Dermis lymphatic vessel endothelial cell (primary cell): Measurements from ENCODE around the gene GPRC5C. TPM values are rescaled to one million over a fixed set of nuclear protein-coding genes. Genes with fewer than 3 reads are reported as not detected.

Source experiments
- total RNA-seq: library from RNA; depleted of rRNA; stranded (reverse); fragments of >200 nt; gene quantifications from 2 replicates; pipeline ENCODE4 v1.2.1, GENCODE V29; 2014

GPRC5C gene
- total RNA-seq = 3.9 and 14.3 TPM in 2 replicates

GRCh38 chr17:74431568-74432423 is at the start of gene GPRC5C:
TSS of gene GPRC5C (plus strand) at chr17:74432088. CDS start at chr17:74439777, 7,689 bp downstream.

GRCh38 chr17:74466111-74466827 is 34.4 kb downstream of the GPRC5C start, which contains the start of gene CD300A:
TSS of gene CD300A (plus strand) at chr17:74466634. CDS start at chr17:74466704, 70 bp downstream.

Other genes with a start within 250 kb of the GPRC5C start
- gene RPL38, start 228.4 kb upstream of the GPRC5C start, total RNA-seq = 3,320 and 3,386 TPM in 2 replicates
- 0.60 and 0.65 TPM in 2 replicates for gene TTYH2, start 218.5 kb upstream of the GPRC5C start, total RNA-seq
- gene DNAI2, start 157.9 kb upstream of the GPRC5C start, total RNA-seq = not detected in 2 replicates
- 0.09 and 0.11 TPM in 2 replicates for gene KIF19, start 105.9 kb upstream of the GPRC5C start, total RNA-seq
- not detected in 2 replicates for gene BTBD17, start 70.2 kb upstream of the GPRC5C start, total RNA-seq
- gene GPR142, start 64.6 kb upstream of the GPRC5C start, total RNA-seq = not detected in 2 replicates
- gene CD300A, start 34.5 kb downstream of the GPRC5C start, total RNA-seq = not detected in 2 replicates
- gene CD300LB, start 99.4 kb downstream of the GPRC5C start, total RNA-seq = not detected in 2 replicates
- gene CD300C, start 114.0 kb downstream of the GPRC5C start, total RNA-seq = not detected in 2 replicates
- not detected in 2 replicates for gene CD300H, start 135.4 kb downstream of the GPRC5C start, total RNA-seq
- not detected in 2 replicates for gene CD300LD, start 160.2 kb downstream of the GPRC5C start, total RNA-seq
- gene CD300E, start 191.7 kb downstream of the GPRC5C start, total RNA-seq = not detected in 2 replicates